ENCODE results near the gene TMEM191C.
"Not testable (repeated sequence)": the region's sequence is repeated elsewhere in the genome, so short reads cannot be mapped to it uniquely, and the experiment has no call there.

TMEM191C gene

DNA sequence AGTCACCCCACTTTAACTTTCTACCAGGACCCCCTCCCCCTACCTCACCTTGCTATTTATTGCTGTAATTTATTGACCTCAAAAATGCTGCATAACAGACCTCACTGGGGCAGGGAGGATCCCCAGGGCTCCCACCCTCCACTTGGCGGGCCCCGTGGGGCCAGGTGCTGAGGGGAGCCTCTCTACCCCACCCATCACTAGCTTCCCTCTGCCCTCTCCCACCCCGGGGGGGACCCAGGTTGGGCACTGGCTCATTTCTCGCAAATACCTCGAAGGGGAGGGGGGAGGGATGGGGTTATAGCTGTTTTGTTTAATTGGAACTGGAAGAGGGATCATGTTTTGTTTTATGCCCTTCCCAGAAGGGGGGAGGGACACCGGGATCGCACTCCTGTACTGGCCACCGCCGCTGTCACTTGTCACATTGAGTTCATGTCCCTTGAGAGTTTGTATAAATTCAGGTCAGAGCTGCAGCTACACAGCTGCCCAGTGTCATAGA, 16.3 kb upstream of the TMEM191C start:
- peak; percentile 52 for TF ChIP-seq PKNOX1 (IDR thresholded peaks at IDR 0.05)
- TF ChIP-seq NFRKB (IDR thresholded peaks at IDR 0.05): no peak
- ChIA-PET CTCF (no interaction called here), POLR2A (no interaction called here)
- DNase-seq (ENCODE audit: extremely low spot score): no peak

DNA sequence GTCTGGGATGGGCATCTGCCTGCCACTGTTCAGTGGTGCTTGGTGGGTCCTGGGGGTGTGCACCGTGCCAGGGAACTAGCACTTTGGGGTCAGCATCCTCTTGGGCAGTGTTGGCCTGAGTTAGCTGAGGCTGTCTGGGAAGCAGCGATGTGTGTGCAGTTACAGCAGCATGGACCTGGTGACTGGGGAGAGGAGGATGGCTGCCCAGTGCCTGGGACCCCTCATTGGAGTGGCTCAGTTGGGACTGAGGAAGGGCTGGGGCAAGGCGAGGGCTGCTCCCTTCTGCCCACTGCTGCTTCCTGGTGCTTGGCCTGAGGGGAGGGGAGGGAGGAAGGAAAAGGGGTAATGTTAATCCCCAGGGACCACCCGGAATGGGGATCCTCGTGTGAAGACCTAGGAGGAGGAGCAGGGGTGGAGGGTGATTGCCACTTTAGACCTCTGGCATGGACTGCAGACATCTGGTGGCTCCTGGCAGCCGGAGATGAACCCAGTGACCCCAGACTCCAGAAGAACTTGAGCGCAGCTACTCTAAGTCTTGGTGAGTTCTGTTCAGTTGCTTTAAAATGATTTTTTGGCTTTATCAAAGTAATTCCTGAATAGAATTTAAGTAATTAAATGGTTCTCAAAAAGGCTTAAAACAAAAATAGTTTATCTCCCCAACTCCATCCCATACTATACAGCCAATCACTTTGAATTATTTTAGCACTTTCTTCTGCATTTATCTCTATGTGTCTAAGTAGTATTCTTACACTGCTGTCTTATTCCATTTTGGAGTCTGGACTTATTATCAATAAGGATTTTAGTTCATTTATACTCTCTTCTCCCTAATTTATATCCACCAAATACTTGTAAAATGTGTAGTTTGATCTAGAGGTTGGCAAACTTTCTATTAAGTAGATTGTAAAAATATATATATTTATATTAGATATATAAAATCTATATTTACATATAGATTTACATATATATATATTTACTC, 15.4 kb upstream of the TMEM191C start:
- ChIA-PET CTCF (no interaction called here), POLR2A (no interaction called here)
- TF ChIP-seq FOXA1 (IDR thresholded peaks at IDR 0.05) (no peak), PKNOX1 (IDR thresholded peaks at IDR 0.05) (no peak), BHLHE40 (IDR thresholded peaks at IDR 0.05; ENCODE audit: borderline replicate concordance) (no peak), HDGF (IDR thresholded peaks at IDR 0.05; ENCODE audit: borderline replicate concordance) (no peak)
- DNase-seq (ENCODE audit: extremely low spot score): no peak

DNA sequence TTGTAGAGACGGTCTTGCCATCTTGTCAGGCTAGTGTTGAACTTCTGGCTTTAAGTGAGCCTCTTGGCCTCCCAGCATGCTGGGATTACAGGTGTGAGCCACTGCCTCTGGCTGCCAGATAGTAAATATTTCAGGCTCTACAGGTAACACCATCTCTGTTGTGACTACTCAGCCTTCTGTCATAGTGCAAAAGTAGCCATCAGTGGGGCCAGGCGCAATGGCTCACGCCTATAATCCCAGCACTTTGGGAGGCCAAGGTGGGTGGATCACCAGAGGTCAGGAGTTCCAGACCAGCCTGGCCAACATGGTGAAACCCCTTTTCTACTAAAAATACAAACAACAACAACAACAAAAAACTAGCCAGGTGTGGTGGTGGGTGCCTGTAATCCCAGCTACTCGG, 14.5 kb upstream of the TMEM191C start:
- POLR2A ChIA-PET; DNase-seq (ENCODE audit: extremely low spot score); CTCF ChIA-PET: not testable (repeated sequence)

DNA sequence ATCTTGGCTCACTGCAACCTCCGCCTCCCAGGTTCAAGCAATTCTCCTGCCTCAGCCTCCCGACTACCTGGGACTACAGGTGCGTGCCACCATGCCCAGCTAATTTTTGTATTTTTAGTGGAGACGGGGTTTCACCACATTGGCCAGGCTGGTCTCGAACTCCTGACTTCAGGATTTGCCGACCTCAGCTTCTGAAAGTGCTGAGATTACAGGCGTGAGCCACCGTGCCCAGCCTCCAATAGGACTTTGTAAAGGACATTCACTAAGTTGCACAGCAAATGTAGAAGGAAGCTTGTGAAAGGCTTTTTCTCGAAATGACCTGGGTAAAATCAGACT, 12.2 kb upstream of the TMEM191C start:
- CTCF ChIA-PET; POLR2A ChIA-PET; DNase-seq (ENCODE audit: extremely low spot score): not testable (repeated sequence)

GRCh38 chr22:21455334-21456089, 11.7 kb upstream of the TMEM191C start:
- ChIA-PET CTCF (no interaction called here), POLR2A (no interaction called here)
- DNase-seq (ENCODE audit: extremely low spot score): no peak
- no peak for TF ChIP-seq PKNOX1 (IDR thresholded peaks at IDR 0.05)
- no peak for TF ChIP-seq ARNT (IDR thresholded peaks at IDR 0.05)
- no peak for TF ChIP-seq SUZ12 (IDR thresholded peaks at IDR 0.05)
- no peak for TF ChIP-seq LEF1 (IDR thresholded peaks at IDR 0.05; ENCODE audit: borderline replicate concordance)
- TF ChIP-seq TARDBP (IDR thresholded peaks at IDR 0.05): no peak
- TF ChIP-seq SP1 (IDR thresholded peaks at IDR 0.05): no peak
- no peak for TF ChIP-seq FOXA1 (IDR thresholded peaks at IDR 0.05)
- TF ChIP-seq NFRKB (IDR thresholded peaks at IDR 0.05): no peak
- TF ChIP-seq BHLHE40 (IDR thresholded peaks at IDR 0.05; ENCODE audit: borderline replicate concordance): no peak
- no peak for TF ChIP-seq FOXK2 (IDR thresholded peaks at IDR 0.05)
- TF ChIP-seq FOXM1 (IDR thresholded peaks at IDR 0.05; ENCODE audit: borderline replicate concordance): no peak

GRCh38 chr22:21457023-21457787, 10.0 kb upstream of the TMEM191C start:
- POLR2A ChIA-PET: no interaction called here
- CTCF ChIA-PET: interaction anchor here (0.6 kb wide), 3 partner anchors 10 to 117 kb away, joined by 3 read pairs; no protein-coding TSS in a partner anchor
- TF ChIP-seq ELF4 (IDR thresholded peaks at IDR 0.05) (no peak), BHLHE40 (IDR thresholded peaks at IDR 0.05; ENCODE audit: borderline replicate concordance) (no peak), PKNOX1 (IDR thresholded peaks at IDR 0.05) (no peak), HDGF (IDR thresholded peaks at IDR 0.05; ENCODE audit: borderline replicate concordance) (no peak), ARNT (IDR thresholded peaks at IDR 0.05) (no peak), FOXA1 (IDR thresholded peaks at IDR 0.05) (no peak), LEF1 (IDR thresholded peaks at IDR 0.05; ENCODE audit: borderline replicate concordance) (no peak), NFRKB (IDR thresholded peaks at IDR 0.05) (no peak), TARDBP (IDR thresholded peaks at IDR 0.05) (no peak), FOXK2 (IDR thresholded peaks at IDR 0.05) (no peak), ZNF384 (IDR thresholded peaks at IDR 0.05) (no peak), L3MBTL2 (conservative IDR thresholded peaks at IDR 0.05) (no peak), SUZ12 (IDR thresholded peaks at IDR 0.05) (no peak), CTBP1 (IDR thresholded peaks at IDR 0.05; ENCODE audit: borderline replicate concordance) (no peak), FOXM1 (IDR thresholded peaks at IDR 0.05; ENCODE audit: borderline replicate concordance) (no peak), SP1 (IDR thresholded peaks at IDR 0.05) (no peak)
- DNase-seq (ENCODE audit: extremely low spot score): no peak

DNA sequence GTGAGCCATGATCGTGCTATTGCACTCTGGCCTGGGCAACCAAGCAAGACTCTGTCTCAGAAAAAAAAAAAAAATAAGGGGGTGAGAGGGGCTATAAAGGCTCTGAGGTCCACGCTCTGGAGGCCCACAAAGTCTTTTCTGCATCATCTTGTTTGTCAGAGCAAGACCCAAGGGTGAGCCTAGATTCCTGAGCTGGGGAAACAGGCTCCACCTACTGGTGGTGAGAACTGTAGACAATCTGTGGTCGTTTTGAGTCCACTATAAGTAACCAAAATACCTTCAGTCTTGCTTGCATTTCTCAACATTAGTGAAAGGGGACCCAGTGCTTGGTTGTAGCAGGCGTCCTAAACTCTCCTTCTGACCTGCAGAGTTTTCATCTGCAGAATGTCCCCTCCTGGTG, 4.5 kb upstream of the TMEM191C start:
- DNase-seq (ENCODE audit: extremely low spot score); POLR2A ChIA-PET; CTCF ChIA-PET: not testable (repeated sequence)

DNA sequence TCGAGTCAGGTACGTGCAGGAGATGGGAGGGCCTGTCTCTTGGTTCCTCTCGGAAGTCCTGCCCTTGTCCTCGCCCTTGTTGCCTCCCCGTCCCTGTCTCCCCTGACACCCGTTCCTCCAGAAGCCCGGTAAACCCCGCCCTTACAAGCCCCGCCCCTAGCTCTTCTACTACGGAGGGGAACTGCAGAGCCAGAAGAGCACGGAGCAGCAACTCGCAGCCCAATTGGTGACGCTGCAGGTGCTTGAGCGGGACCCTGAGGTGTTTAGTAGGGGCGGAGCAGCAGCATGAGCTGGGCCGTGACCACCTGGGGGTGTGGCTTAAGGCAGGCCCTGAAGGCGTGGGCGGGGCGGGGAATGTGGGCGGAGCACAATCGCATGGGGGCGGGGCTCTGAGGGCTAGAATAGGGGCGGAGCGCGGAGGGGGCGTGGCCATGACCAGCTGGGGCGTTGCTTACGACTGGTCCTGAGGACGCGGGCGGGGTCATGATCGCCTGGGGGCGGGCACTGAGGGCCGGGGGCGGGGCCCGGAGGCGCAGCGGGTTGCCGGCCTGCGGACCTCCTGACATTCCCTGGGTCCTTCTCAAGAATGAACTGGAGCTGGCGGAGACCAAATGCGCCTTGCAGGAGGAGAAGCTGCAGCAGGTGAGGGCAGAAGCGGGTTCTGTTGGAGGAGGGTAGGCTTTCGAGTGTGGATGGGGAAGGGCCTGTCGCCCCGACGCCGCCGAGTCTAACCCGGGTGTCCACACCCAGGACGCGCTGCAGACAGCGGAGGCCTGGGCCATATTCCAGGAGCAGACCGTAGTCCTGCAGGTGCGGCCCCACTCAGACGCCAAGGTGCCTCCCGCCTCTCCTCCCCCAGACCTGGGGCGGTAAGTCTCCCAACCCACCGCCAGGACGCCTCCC, 1.3 kb downstream of the TMEM191C start:
- CTCF ChIA-PET; DNase-seq (ENCODE audit: extremely low spot score); POLR2A ChIA-PET: not testable (repeated sequence)

All from HEK293T (cell line).